HPDE6-E6E7 (cell line): ENCODE results near the gene LINGO4.

Source experiments
- DNase-seq: peaks from one replicate; pipeline ENCODE4 v3.0.0; 2011; ENCODE audit warnings: missing footprints; ENCODE audit errors: extremely low spot score

Gene LINGO4

DNA sequence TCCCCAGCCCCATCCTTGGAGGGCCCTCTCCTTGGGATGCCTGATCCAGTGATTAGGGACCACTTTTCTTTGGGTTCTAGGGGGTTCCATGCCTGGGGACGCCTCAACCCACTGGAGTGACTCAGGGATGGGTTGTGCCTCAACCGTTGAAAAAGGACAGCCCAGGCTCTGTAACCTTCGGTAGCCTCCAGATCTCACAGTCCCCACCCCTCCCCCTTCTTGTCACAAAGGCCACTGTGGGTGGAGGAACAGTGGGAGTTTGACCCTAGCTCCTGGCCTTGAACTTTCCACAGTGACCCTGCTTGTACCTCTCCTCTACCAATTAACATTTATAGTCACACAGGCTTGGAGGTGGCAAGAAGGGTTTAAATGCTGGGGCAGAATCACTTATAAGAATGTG, 29.0 kb upstream of the LINGO4 start:
- DNase-seq = no peak

DNA sequence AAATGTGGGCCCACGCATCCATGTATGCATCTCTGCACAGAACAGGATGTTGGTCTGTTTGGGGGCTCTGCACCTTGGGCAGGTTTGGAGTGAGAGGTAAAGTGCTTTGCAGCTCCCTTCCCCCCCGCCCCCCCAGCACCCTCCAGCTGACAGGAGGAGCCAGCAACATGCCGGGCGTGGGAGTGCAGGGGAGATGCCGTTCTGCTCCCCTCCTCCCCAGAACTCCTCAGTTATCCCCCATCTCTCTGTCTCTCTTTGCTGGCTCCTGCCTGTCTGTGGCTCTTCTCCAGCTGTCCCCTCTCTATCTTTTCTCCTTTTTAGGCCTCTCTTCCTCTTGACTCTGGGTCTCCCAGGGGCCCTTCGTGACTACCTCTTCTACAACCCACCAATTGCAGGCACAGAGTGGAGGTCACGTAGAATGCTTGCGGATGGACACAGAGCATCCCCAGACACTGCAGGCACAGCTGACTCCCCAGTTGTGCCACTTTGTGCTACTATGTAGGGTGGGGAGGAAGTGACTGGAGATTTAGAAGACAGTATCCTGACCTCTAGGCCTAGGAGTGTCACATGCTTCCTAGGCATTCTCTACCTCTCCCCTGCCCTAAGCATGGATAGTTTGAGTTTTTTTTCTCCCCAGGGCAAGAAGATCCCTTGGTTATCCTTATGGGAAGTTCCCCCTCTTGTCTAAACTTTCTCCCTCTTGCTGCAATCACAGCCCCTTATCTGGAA, 28.1 kb upstream of the LINGO4 start:
- DNase-seq = no peak

GRCh38 chr1:151832318-151832980, 27.2 kb upstream of the LINGO4 start:
- DNase-seq = no peak

GRCh38 chr1:151831605-151832004, 26.4 kb upstream of the LINGO4 start, which contains the start of gene RORC:
Gene RORC, minus strand, starts transcription at chr1:151831802. Its CDS starts 38 bp downstream, at chr1:151831764.
- no peak for DNase-seq

GRCh38 chr1:151831256-151831591, 26.0 kb upstream of the LINGO4 start:
- DNase-seq = no peak

GRCh38 chr1:151830055-151830454, 24.8 kb upstream of the LINGO4 start:
- no peak for DNase-seq

- no peak for DNase-seq
Observed at GRCh38 chr1:151829352-151830046, 24.3 kb upstream of the LINGO4 start.

DNA sequence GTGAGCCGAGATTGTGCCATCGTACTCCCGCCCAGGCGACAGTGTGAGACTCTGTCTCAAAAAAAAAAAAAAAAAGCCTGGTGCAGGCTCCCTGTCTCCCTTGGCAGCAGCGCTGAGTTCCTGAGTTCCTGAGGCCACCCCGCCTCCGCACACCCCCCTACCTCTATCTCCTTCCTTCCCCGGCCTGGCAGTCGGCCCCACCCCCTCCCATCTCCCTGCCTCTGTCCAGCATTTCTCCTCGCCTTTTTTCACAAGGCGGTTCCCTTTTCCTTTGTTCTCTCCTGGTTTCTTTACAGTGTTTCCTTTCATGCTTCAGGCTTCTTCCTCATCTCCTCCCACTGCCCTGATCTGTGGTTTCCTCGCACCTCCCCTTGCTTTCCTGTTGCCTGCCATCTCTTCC, 23.7 kb upstream of the LINGO4 start:
- DNase-seq = peak; percentile 51

GRCh38 chr1:151827853-151828252, 22.6 kb upstream of the LINGO4 start:
- no peak for DNase-seq

GRCh38 chr1:151825751-151826660, 20.8 kb upstream of the LINGO4 start:
- DNase-seq = no peak

DNA sequence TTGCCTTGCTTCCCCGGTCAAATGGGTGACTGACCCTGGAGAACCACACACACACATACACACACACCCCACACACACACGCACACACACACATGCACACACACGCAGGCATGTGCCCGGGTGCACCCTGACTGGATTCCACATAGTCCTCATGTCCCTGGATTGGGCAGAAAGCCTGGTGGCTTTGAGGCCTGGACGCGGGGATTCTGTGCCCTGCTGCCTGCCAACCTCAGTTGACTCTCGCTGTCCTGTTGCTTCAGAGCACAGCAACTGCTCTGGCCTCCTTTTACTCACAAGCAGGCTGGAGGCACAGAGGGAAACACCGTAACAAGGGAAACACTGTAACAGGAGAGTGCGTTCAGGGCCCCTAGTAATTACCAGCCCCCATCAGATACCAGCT, 20.0 kb upstream of the LINGO4 start:
- no peak for DNase-seq

DNA sequence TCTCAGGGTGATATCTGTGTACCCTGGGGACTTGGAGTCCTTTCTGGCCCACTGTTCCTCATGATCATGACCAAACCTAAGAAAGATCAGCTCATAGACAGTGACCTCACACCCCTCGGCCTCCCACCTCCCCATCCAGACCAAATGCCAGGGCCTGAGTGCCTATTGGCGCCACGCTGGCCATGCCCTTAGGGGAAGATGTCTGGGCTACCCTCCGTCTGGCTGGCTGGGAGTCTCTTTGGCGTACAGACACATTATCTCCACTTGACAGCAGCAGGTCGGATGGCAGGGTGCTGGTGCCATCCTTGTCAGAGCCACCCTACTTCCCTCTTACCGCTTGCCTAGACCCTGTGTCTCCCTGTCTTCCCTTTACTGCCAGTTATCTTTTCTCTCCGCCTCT, 18.0 kb upstream of the LINGO4 start:
- DNase-seq = no peak

DNA sequence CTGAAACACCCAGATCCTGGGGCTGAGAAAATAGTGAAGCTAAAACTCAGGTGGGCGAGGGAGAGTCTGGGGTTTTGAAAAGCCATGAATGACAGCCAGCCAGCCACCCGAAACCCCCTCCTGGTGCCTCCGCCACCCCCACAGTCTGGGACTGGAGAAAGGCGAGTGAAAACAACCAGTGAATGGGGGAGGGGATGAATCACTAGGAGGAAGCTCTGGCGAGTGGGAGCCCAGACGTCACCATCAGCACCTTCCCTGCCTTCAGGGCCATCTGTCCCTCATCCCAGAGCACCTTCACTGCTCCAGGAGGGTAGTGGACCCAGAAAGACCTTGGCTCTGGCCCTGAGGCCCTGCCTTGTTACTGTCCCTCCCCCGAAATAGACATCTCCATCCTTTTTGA, 17.2 kb upstream of the LINGO4 start:
- no peak for DNase-seq

GRCh38 chr1:151820940-151821339, 15.7 kb upstream of the LINGO4 start:
- no peak for DNase-seq

DNA sequence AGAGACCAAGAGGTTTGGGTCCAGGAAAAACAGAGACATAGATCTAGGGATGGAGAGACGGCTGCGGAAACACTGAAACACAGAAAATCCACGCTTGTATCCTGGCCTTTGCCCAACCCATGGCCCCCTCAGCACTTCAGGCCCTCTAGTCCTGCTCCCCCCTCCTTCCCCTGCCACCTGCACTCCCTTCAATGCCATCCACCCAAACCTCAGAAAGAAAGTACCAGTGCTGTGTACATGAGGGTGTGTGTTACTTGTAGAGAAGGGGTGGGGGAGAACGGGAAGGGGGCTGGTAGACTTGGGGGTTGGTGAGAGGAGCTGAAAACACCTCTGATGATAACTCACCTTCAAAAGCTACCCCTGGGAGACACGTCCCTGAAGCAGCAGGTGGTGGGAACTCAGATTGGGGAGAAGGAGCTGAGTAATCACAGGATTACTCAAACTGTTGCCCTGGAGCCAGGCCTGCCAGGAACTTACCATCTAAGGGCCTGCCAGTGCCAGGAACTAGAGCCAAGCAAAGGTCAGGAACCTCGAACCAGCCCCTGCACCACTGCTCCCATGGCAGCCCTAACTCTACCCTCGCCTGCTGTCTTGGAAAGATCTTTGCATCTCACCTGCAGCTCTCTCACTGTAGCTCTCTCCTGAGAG, 14.9 kb upstream of the LINGO4 start:
- no peak for DNase-seq

DNA sequence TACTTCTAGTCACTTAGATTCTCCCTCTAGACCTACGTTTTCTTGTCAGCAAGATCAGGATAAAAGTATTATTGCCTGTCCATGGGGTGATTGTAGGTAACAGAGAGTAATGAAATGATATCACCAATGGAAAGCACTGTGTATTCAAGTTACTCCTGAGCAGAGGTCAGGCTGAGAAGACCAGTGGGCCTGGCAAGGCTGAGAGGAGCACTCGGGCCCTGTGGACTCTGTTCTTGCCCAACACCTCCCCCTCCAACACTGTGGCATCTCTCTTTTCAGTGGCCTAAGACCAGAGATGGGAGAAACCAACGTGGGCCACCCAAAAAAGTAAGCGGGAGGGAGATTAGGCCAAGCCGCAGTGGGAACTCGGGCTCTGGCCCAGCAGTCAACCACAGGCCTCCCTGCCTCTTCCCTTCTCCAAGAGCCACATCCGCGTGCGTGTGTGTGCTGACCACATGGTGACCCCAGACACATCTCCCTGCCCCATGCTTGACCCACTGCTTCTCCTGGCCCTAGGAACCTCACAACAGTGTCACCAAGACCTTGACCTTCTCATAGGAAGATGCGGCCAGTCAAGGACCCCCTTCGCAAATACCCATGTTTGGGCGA, 14.1 kb upstream of the LINGO4 start:
- DNase-seq = no peak

- no peak for DNase-seq
Observed at GRCh38 chr1:151817353-151817730, 12.1 kb upstream of the LINGO4 start.

DNA sequence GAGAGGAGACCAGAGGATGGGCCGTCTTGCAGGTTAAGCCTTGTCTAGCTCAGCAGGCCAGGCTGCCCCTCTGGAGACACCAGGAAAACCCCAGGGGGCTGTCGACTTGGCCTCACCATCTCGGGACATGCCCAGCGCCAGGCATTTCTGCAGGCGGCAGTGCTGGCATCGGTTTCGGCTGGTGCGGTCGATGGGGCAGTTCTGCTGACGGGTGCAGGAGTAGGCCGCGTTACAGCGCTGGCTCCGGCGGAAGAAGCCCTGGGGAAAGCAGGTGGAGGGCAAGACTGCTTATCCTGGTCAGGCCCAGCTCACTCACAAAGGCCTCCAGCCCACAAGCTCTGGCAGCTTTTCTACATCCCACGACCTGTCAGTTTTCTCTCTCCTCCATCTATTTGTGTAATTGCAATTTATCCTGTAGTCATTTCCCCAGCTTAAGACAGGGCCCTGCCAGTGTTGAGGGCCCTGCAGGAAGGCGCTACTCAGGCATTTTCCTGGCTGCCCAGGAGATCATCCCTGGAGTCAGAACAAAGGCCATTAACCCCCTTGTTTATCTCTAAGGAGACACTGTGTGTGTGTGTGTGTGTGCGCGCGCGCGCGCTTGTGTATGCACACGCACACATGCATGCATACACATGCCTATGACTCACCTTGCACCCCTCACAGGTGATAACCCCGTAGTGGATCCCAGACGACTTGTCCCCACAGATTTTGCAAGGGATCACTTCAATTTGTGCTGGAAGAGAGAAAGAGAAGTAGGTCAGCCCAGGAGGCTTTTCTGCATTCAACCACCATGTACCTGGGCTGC, 11.5 kb upstream of the LINGO4 start:
- no peak for DNase-seq

DNA sequence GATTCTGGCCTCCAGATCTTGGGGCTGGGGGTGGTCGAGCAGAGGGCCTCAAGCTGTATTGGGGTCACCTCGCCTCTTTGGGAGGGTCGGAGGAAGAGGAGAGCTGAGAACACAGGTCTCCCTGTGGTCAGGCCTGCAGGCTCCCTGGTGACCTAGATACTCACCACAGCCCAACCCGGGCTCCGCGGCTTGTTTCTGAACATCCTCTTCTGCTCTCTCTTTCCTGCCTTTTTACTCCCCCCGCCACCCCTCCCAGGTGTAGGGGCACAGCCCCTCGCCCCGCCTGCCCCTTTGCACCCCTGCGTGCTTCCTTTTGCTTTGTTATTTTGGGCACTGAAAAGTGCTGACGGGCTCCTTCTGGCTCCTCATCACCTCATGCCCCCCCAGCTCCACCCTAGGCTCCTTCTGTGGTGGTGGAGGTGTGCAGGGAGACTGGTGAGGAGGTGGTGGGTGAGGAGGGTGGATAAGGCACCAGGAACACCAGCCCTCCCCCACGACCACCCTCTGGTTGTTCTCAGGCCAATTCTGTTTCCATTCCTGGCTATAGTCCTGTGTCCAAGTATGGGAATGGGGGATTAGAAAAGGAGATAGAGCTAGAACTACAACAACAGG, 10.6 kb upstream of the LINGO4 start:
- no peak for DNase-seq
